Measurements from ENCODE around the gene BCAS1. TPM values are rescaled to one million over a fixed set of nuclear protein-coding genes. Genes with fewer than 3 reads are reported as not detected.
A peak's percentile ranks its signal among the peaks of the same experiment; 100 is the strongest.

Gene BCAS1
- total RNA-seq, 6 experiments from 2014 or later = 0.07 to 0.43 (median 0.15) TPM; not detected in 2

GRCh38 chr20:54112221-54112884, 42.0 kb upstream of the BCAS1 start:
- Histone ChIP-seq H3K4me3 (no peak overlapping the region), H3K9me3 (no peaks in the 10 kb centered on the region), H3K4me1 (peaks cover 0 to 62% (median 18%) of the 10 kb centered on the region in 4 donors), H3K36me3 (no peaks in the 10 kb centered on the region), H3K27me3 (no peaks in the 10 kb centered on the region), H3K27ac (peak overlapping the region in 2 of 3 donors; percentile 38 to 87)
- intact Hi-C loops (cut with DNase I) = no loop called here
- WGBS (ENCODE audit: insufficient coverage, low coverage, low lambda C conversion rate, missing lambda C conversion rate) = 21% methylated on average over 4 of the region's 4 CpGs
- DNase-seq (peak; percentile 49 to 89 (median 75)), ATAC-seq (peak; percentile 38 to 65 (median 44))
- no peak for TF ChIP-seq POLR2A (IDR thresholded peaks at IDR 0.05)
- no peak for TF ChIP-seq CTCF (IDR thresholded peaks at IDR 0.05)

GRCh38 chr20:54111460-54111859, 41.1 kb upstream of the BCAS1 start:
- DNase-seq (no peak), ATAC-seq (no peak)
- TF ChIP-seq CTCF (IDR thresholded peaks at IDR 0.05) (no peak), POLR2A (IDR thresholded peaks at IDR 0.05) (no peak)
- no peak overlapping the region for H3K4me3 ChIP-seq
- intact Hi-C loops (cut with DNase I) = no loop called here
- no peaks in the 10 kb centered on the region for H3K9me3 ChIP-seq
- H3K4me1 ChIP-seq = peaks cover 0 to 63% (median 22%) of the 10 kb centered on the region in 4 donors
- no peaks in the 10 kb centered on the region for H3K27me3 ChIP-seq
- peak overlapping the region in 1 of 3 donors; percentile 87 for H3K27ac ChIP-seq
- WGBS (ENCODE audit: insufficient coverage, low coverage, low lambda C conversion rate, missing lambda C conversion rate) = 94% methylated on average over 2 of the region's 2 CpGs
- H3K36me3 ChIP-seq = no peaks in the 10 kb centered on the region

- peak overlapping the region in 1 of 3 donors; percentile 87 for H3K27ac ChIP-seq
- no peaks in the 10 kb centered on the region for H3K9me3 ChIP-seq
- intact Hi-C loops (cut with DNase I) = no loop called here
- ATAC-seq = no peak
- H3K4me1 ChIP-seq = peaks cover 0 to 66% (median 25%) of the 10 kb centered on the region in 4 donors
- DNase-seq = no peak
- no peak for TF ChIP-seq CTCF (IDR thresholded peaks at IDR 0.05)
- TF ChIP-seq POLR2A (IDR thresholded peaks at IDR 0.05) = no peak
- 49% methylated on average over 3 of the region's 3 CpGs for WGBS (ENCODE audit: insufficient coverage, low coverage, low lambda C conversion rate, missing lambda C conversion rate)
- no peaks in the 10 kb centered on the region for H3K27me3 ChIP-seq
- H3K4me3 ChIP-seq = no peak overlapping the region
- no peaks in the 10 kb centered on the region for H3K36me3 ChIP-seq
These were observed 40.1 kb upstream of the BCAS1 start for GRCh38 chr20:54110457-54110856.

GRCh38 chr20:54110041-54110440, 39.6 kb upstream of the BCAS1 start:
- DNase-seq = no peak
- Histone ChIP-seq H3K36me3 (no peaks in the 10 kb centered on the region), H3K27me3 (no peaks in the 10 kb centered on the region), H3K9me3 (no peaks in the 10 kb centered on the region), H3K4me1 (peaks cover 0 to 66% (median 27%) of the 10 kb centered on the region in 4 donors), H3K27ac (peak overlapping the region in 1 of 3 donors; percentile 87), H3K4me3 (no peak overlapping the region)
- TF ChIP-seq POLR2A (IDR thresholded peaks at IDR 0.05) (no peak), CTCF (IDR thresholded peaks at IDR 0.05) (no peak)
- no peak for ATAC-seq
- intact Hi-C loops (cut with DNase I) = no loop called here

All from right lobe of liver (tissue), 6 donors.